ENCODE data around the gene C19orf85.

C19orf85 gene

GRCh38 chr19:55489711-55490477 lies 25.3 kb upstream of the C19orf85 start:
- DNase-seq (ENCODE audit: low spot score), result no peak

GRCh38 chr19:55488986-55489710 lies 24.6 kb upstream of the C19orf85 start:
- DNase-seq (ENCODE audit: low spot score), result no peak

- DNase-seq (ENCODE audit: low spot score), result peak; percentile 69
Measured at GRCh38 chr19:55487924-55488687, 23.6 kb upstream of the C19orf85 start, which contains the start of gene SSC5D. Gene SSC5D (plus strand): TSS chr19:55488436. CDS start chr19:55488590, 154 bp downstream.

- peak; percentile 96 for DNase-seq (ENCODE audit: low spot score)
Measured at GRCh38 chr19:55486971-55487923, 22.7 kb upstream of the C19orf85 start.

GRCh38 chr19:55486043-55486970 lies 21.8 kb upstream of the C19orf85 start:
- no peak for DNase-seq (ENCODE audit: low spot score)

GRCh38 chr19:55485439-55486011 lies 21.0 kb upstream of the C19orf85 start:
- no peak for DNase-seq (ENCODE audit: low spot score)

GRCh38 chr19:55484593-55485438 lies 20.3 kb upstream of the C19orf85 start, which contains the start of gene NAT14:
Gene NAT14 (plus strand): TSS chr19:55485188. CDS start chr19:55485709, 521 bp downstream.
- peak; percentile 89 for DNase-seq (ENCODE audit: low spot score)

- no peak for DNase-seq (ENCODE audit: low spot score)
Measured at GRCh38 chr19:55483706-55484592, 19.4 kb upstream of the C19orf85 start.

- no peak for DNase-seq (ENCODE audit: low spot score)
Measured at GRCh38 chr19:55482967-55483705, 18.6 kb upstream of the C19orf85 start.

- no peak for DNase-seq (ENCODE audit: low spot score)
Measured at GRCh38 chr19:55482156-55482961, 17.8 kb upstream of the C19orf85 start.

- no peak for DNase-seq (ENCODE audit: low spot score)
Measured at GRCh38 chr19:55481794-55482155, 17.2 kb upstream of the C19orf85 start.

- no peak for DNase-seq (ENCODE audit: low spot score)
Measured at GRCh38 chr19:55481148-55481793, 16.7 kb upstream of the C19orf85 start.

GRCh38 chr19:55479451-55480230 lies 15.1 kb upstream of the C19orf85 start:
- DNase-seq (ENCODE audit: low spot score), result no peak

GRCh38 chr19:55479045-55479444 lies 14.5 kb upstream of the C19orf85 start:
- no peak for DNase-seq (ENCODE audit: low spot score)

- DNase-seq (ENCODE audit: low spot score), result no peak
Measured at GRCh38 chr19:55478364-55478763, 13.8 kb upstream of the C19orf85 start.

All from hepatic stellate cell (primary cell).